HG02884 (cell line): Measurements from ENCODE around the gene FAM240B.
A peak's percentile ranks its signal among the peaks of the same experiment; 100 is the strongest.

Source experiments
- ATAC-seq: cut with Tn5 transposase; IDR thresholded peaks from one replicate; pipeline ENCODE4 v1.9.1; 2021; ENCODE audit warnings: mild to moderate bottlenecking, moderate library complexity; ENCODE audit not compliant: unreplicated experiment

Gene FAM240B

GRCh38 chr9:38700695-38701094, 19.2 kb downstream of the FAM240B start:
- ATAC-seq = no peak

GRCh38 chr9:38699337-38699736, 20.6 kb downstream of the FAM240B start:
- ATAC-seq = no peak

- no peak for ATAC-seq
Observed at GRCh38 chr9:38697776-38698300, 22.1 kb downstream of the FAM240B start.

- no peak for ATAC-seq
Observed at GRCh38 chr9:38696999-38697398, 22.9 kb downstream of the FAM240B start.

GRCh38 chr9:38694676-38695075, 25.3 kb downstream of the FAM240B start:
- ATAC-seq = no peak

- no peak for ATAC-seq
Observed at GRCh38 chr9:38692707-38693106, 27.2 kb downstream of the FAM240B start.

GRCh38 chr9:38690574-38690973, 29.4 kb downstream of the FAM240B start:
- no peak for ATAC-seq

- ATAC-seq = no peak
Observed at GRCh38 chr9:38689678-38690077, 30.3 kb downstream of the FAM240B start.

- no peak for ATAC-seq
Observed at GRCh38 chr9:38687992-38688391, 31.9 kb downstream of the FAM240B start.

GRCh38 chr9:38687389-38687842, 32.5 kb downstream of the FAM240B start:
- no peak for ATAC-seq

GRCh38 chr9:38686933-38687332, 33.0 kb downstream of the FAM240B start:
- no peak for ATAC-seq

GRCh38 chr9:38685535-38685934, 34.4 kb downstream of the FAM240B start:
- ATAC-seq = no peak

GRCh38 chr9:38683336-38683735, 36.6 kb downstream of the FAM240B start:
- no peak for ATAC-seq

GRCh38 chr9:38682713-38683112, 37.2 kb downstream of the FAM240B start:
- ATAC-seq = no peak

- ATAC-seq = no peak
Observed at GRCh38 chr9:38681747-38682227, 38.1 kb downstream of the FAM240B start.

- ATAC-seq = no peak
Observed at GRCh38 chr9:38680837-38681445, 39.0 kb downstream of the FAM240B start.

GRCh38 chr9:38677660-38678303, 42.2 kb downstream of the FAM240B start:
- no peak for ATAC-seq

GRCh38 chr9:38675831-38676230, 44.1 kb downstream of the FAM240B start:
- no peak for ATAC-seq

- no peak for ATAC-seq
Observed at GRCh38 chr9:38675211-38675610, 44.7 kb downstream of the FAM240B start.

- ATAC-seq = no peak
Observed at GRCh38 chr9:38673399-38674193, 46.3 kb downstream of the FAM240B start.

GRCh38 chr9:38671748-38672147, 48.2 kb downstream of the FAM240B start:
- peak; percentile 46 for ATAC-seq

- no peak for ATAC-seq
Observed at GRCh38 chr9:38671372-38671731, 48.6 kb downstream of the FAM240B start.
